ENCODE data around the gene MAN2A2. TPM values are rescaled to one million over a fixed set of nuclear protein-coding genes. Genes with fewer than 3 reads are reported as not detected.

Gene MAN2A2
- total RNA-seq, 6 experiments from 2014 or later, result 41.4 to 91.6 (median 59.8) TPM

GRCh38 chr15:90959028-90959595 lies 56.0 kb downstream of the MAN2A2 start:
- no peak for TF ChIP-seq POLR2A (IDR thresholded peaks at IDR 0.05)
- TF ChIP-seq, protein P1, sequence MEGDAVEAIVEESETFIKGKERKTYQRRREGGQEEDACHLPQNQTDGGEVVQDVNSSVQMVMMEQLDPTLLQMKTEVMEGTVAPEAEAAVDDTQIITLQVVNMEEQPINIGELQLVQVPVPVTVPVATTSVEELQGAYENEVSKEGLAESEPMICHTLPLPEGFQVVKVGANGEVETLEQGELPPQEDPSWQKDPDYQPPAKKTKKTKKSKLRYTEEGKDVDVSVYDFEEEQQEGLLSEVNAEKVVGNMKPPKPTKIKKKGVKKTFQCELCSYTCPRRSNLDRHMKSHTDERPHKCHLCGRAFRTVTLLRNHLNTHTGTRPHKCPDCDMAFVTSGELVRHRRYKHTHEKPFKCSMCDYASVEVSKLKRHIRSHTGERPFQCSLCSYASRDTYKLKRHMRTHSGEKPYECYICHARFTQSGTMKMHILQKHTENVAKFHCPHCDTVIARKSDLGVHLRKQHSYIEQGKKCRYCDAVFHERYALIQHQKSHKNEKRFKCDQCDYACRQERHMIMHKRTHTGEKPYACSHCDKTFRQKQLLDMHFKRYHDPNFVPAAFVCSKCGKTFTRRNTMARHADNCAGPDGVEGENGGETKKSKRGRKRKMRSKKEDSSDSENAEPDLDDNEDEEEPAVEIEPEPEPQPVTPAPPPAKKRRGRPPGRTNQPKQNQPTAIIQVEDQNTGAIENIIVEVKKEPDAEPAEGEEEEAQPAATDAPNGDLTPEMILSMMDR (IDR thresholded peaks at IDR 0.05), result no peak
- Histone ChIP-seq H3K4me1 (peaks cover 0 to 16% (median 6%) of the 10 kb centered on the region in 4 donors), H3K4me3 (no peak overlapping the region), H3K27ac (no peak overlapping the region), H3K27me3 (no peaks in the 10 kb centered on the region), H3K9me3 (no peaks in the 10 kb centered on the region), H3K36me3 (peaks cover 0 to 11% (median 3%) of the 10 kb centered on the region in 4 donors)
- intact Hi-C loops (cut with DNase I), result loop anchor here in 1 of 2 donors (10.0 kb wide), 1 partner anchor 76 kb away; no protein-coding TSS in a partner anchor
- WGBS (ENCODE audit: insufficient coverage, low coverage, low lambda C conversion rate, missing lambda C conversion rate), result 85% methylated on average over 4 of the region's 8 CpGs
- DNase-seq (no peak), ATAC-seq (no peak)

GRCh38 chr15:90959894-90960293 lies 56.8 kb downstream of the MAN2A2 start:
- Histone ChIP-seq H3K4me1 (peaks cover 0 to 16% (median 6%) of the 10 kb centered on the region in 4 donors), H3K27me3 (no peaks in the 10 kb centered on the region), H3K4me3 (no peak overlapping the region), H3K27ac (no peak overlapping the region), H3K9me3 (no peaks in the 10 kb centered on the region), H3K36me3 (peaks cover 0 to 11% (median 3%) of the 10 kb centered on the region in 4 donors)
- no CpG with 5 or more reads among the region's 5 CpGs for WGBS (ENCODE audit: insufficient coverage, low coverage, low lambda C conversion rate, missing lambda C conversion rate)
- TF ChIP-seq, protein P1 (IDR thresholded peaks at IDR 0.05), result no peak
- no peak for TF ChIP-seq POLR2A (IDR thresholded peaks at IDR 0.05)
- intact Hi-C loops (cut with DNase I), result loop anchor here in 1 of 2 donors (10.0 kb wide), 1 partner anchor 75 kb away; no protein-coding TSS in a partner anchor
- ATAC-seq (no peak), DNase-seq (no peak)

DNA sequence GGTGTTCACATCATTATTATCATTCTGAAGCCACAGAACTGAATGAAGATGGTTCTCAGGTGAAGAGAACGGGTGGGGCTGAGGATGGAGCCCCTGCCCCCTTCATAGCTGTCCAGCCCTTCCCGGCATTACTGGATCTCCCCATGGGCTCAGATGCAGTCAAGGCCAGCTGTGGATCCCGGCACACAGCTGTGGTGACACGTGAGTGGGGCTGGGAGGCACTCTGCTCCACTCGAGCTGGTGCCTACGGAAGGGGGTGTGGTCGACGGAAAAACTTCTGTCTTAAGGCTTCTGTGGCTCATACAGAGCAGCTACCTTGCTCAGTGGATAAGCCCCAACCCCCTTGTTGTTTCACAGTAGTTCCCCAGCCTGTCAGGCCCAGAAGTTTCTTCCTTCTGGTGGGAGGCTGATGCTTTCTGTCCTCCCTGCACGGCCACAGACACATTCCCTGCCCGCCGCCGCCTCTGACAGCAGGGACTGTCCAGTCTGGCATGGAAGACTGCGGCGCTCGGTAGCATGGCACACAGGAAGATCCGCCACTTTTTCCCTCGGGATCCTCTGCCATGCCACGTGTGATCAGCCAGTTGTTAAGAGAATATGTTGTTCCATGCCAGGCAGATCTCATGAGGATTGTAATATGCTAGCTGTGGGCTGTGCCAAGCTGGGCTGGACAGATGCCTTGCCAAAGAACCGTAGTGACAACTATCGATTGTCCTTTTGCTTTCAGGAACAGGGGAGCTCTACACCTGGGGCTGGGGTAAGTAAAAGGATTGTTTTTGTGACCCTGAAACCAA lies 57.4 kb downstream of the MAN2A2 start:
- Histone ChIP-seq H3K4me1 (peaks cover 0 to 12% (median 3%) of the 10 kb centered on the region in 4 donors), H3K9me3 (no peaks in the 10 kb centered on the region), H3K4me3 (no peak overlapping the region), H3K27me3 (no peaks in the 10 kb centered on the region), H3K36me3 (peaks cover 0 to 11% (median 3%) of the 10 kb centered on the region in 4 donors), H3K27ac (no peak overlapping the region)
- WGBS (ENCODE audit: insufficient coverage, low coverage, low lambda C conversion rate, missing lambda C conversion rate), result 67% methylated on average over 5 of the region's 20 CpGs
- no peak for TF ChIP-seq POLR2A (IDR thresholded peaks at IDR 0.05)
- TF ChIP-seq, protein P1 (IDR thresholded peaks at IDR 0.05), result no peak
- no peak for ATAC-seq
- no peak for DNase-seq
- intact Hi-C loops (cut with DNase I), result no loop called here

DNA sequence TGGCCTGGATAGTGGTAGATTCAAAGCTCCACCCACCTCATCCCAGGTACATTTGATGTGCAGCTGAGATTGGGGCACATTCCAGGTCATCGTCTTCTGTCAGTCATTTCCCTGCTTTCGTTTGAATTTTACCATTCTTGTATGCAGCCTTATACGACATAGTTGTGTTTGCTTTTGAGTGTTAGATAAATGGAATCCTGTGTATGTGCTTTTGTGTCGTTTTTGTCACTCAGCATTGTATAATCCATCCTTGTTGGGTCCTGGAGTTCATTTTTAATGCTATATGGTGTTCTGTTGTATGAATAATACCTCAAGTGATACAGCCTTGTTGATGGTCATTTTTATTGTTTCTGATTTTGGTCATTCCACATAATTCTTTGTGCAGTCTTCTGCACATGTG lies 58.9 kb downstream of the MAN2A2 start:
- no peak overlapping the region for H3K27ac ChIP-seq
- peaks cover 0 to 11% (median 3%) of the 10 kb centered on the region in 4 donors for H3K36me3 ChIP-seq
- ATAC-seq (no peak), DNase-seq (no peak)
- WGBS (ENCODE audit: insufficient coverage, low coverage, low lambda C conversion rate, missing lambda C conversion rate), result 92% methylated on average over 4 of the region's 4 CpGs
- H3K9me3 ChIP-seq, result no peaks in the 10 kb centered on the region
- no peaks in the 10 kb centered on the region for H3K27me3 ChIP-seq
- intact Hi-C loops (cut with DNase I), result no loop called here
- TF ChIP-seq POLR2A (IDR thresholded peaks at IDR 0.05), result no peak
- TF ChIP-seq, protein P1 (IDR thresholded peaks at IDR 0.05), result no peak
- no peaks in the 10 kb centered on the region for H3K4me1 ChIP-seq
- H3K4me3 ChIP-seq, result no peak overlapping the region

Data from right lobe of liver (tissue), 6 donors.